Mucosa of rectum (tissue), 2 donors: ENCODE data around the gene PPP2R2C.

ENCODE experiments used
- H3K27ac ChIP-seq, 2 donors: one replicate each; pipeline ENCODE4 v1.7.0; 2013; ENCODE audit warnings: inconsistent platforms in 2 of 2, low read depth in 2 of 2, low read length in 2 of 2
- H3K27me3 ChIP-seq, 2 donors: one replicate each; pipeline ENCODE4 v1.7.0; 2013; ENCODE audit warnings: low read length in 2 of 2; ENCODE audit not compliant: control insufficient read depth in 2 of 2, insufficient read depth in 2 of 2
- H3K36me3 ChIP-seq, 2 donors: one replicate each; pipeline ENCODE4 v1.7.0; 2013; ENCODE audit warnings: low read length in 2 of 2; ENCODE audit not compliant: control insufficient read depth in 2 of 2, insufficient read depth in 2 of 2
- H3K4me1 ChIP-seq, 2 donors: one replicate each; pipeline ENCODE4 v1.7.0; 2013; ENCODE audit warnings: low read length in 2 of 2, mild to moderate bottlenecking in 1 of 2; ENCODE audit not compliant: control insufficient read depth in 2 of 2, insufficient read depth in 2 of 2
- H3K4me3 ChIP-seq, 2 donors: one replicate each; pipeline ENCODE4 v1.7.0; 2013; ENCODE audit warnings: low read length in 2 of 2
- H3K9ac ChIP-seq, 2 donors: one replicate each; pipeline ENCODE4 v1.7.0; 2013; ENCODE audit warnings: low read length in 2 of 2, low read depth in 1 of 2, mild to moderate bottlenecking in 1 of 2
- H3K9me3 ChIP-seq, 2 donors: one replicate each; pipeline ENCODE4 v1.7.0; 2013; ENCODE audit warnings: low read length in 2 of 2; ENCODE audit not compliant: control insufficient read depth in 2 of 2
- donor health status: healthy.
- donor health status: Normal muscosa, but diverticular disease.

The PPP2R2C gene

DNA sequence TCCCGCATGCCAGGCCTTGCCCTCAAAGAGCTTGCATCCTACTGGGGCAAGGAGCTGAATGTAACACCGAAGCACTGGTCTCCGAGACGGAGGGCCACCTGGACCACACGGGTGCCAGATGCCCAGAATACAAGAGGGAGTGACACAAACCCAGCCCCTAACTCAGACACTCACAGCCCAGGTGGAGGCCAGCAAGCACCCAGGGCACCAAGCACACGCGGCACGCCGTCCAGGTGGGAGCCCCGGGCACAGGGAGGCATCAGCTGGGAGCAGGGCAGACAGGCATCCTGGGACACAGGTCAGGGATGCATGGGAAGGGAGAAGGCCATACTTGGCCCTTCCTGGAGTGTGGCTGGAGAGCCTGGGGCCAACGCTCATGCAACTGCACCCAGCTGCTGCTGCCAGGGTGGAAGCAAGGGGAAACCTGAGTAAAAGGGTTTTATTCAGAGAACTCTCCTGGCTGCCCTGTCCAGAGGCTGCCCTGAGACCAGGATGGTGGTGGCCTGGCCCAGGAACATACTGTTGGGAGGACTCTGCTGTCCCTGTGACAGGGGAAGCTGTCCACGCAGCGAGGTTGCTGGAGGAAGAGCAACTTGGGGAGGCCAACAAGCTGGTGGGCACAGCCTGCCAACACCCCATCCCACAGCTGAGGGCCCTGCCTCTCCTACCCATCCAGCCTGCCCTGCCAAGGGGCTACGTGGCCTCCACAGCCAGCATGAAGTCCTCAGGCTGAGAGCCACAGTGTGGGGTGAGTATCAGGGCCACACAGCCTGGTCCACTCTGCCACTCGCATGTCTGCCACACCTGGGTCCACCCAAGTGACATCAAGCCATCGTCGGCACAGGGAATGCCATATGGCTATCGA, 22.2 kb upstream of the PPP2R2C start:
- Histone ChIP-seq H3K27me3 (no peaks in the 10 kb centered on the region), H3K36me3 (no peaks in the 10 kb centered on the region), H3K9me3 (no peaks in the 10 kb centered on the region), H3K4me3 (no peak overlapping the region), H3K27ac (no peak overlapping the region), H3K9ac (no peak overlapping the region), H3K4me1 (peaks cover 0 to 9% of the 10 kb centered on the region in 2 donors)

DNA sequence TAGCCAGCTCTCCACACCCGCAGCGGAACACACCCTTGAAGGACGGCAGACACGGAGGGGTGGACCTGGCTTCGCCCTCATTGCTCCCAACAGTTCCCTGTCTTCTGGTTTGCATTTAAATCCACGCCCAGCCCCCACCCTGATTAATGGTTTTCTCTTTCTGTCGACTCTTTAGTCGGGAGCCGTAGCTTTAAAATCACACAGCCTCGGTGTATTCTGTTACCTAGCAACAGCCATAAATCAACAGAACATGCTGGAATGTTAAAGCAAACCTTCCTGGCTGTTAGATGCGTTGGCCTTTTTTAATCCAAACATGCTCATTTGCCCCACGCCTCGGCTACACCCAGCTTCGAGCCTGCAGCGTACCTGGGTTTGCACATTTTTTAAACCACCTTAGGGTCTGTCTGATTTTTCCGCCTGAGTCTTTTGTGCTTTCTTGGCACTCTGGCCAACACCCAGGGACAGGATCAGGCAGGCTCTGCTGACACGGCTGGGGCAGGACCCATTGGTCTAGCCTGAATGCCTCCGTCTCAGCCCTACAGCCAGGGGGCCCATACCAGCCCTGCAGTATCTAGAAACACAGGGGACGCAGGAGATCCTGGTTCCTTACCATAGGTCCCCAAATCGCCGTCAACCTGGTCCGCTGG, 21.4 kb upstream of the PPP2R2C start:
- H3K4me3 ChIP-seq = no peak overlapping the region

DNA sequence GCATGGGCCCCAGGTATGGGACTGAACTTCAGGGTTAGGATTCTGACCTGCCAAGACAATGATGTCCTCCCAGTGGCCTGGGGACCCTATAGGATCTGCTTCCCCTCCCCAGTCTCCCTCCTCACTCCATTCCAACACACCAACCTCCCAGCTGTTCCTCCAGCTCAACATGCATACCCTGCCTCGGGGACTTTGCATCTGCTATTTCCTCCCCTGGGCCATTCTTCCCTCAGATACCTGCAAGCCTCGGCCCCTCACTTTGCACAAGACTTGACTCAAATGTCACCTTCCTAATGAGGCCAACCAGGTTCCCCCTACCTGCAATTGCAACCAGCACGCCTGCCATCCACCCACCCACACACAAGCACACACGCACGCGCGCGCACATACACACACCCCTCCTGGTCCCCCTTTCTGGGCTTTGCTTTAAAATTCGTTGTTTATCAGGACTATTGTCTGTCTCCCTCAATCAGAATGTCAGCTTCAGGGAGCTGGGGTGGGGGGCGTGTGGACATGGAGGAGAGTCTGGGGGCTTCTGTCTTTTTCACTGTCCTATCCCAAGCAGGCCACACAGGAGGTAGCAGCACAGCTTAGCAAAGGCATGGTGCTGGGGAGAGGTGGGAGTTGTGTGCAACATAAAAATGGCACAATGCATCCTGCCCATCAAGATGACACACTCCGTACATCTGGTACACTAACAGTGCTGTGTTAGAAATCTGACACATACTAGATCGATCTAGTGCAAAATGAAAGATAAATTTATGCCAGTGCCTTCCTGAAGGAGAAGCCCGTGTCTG, 20.6 kb upstream of the PPP2R2C start:
- Histone ChIP-seq H3K4me1 (peaks cover 0 to 9% of the 10 kb centered on the region in 2 donors), H3K36me3 (no peaks in the 10 kb centered on the region), H3K4me3 (no peak overlapping the region), H3K9ac (no peak overlapping the region), H3K9me3 (no peaks in the 10 kb centered on the region), H3K27ac (no peak overlapping the region), H3K27me3 (no peaks in the 10 kb centered on the region)

More for the DNA sequence above, 21.4 kb upstream of the PPP2R2C start:
- Histone ChIP-seq H3K27ac (no peak overlapping the region), H3K9ac (no peak overlapping the region), H3K36me3 (no peaks in the 10 kb centered on the region), H3K4me1 (peaks cover 0 to 9% of the 10 kb centered on the region in 2 donors), H3K9me3 (no peaks in the 10 kb centered on the region), H3K27me3 (no peaks in the 10 kb centered on the region)

- no peaks in the 10 kb centered on the region for H3K9me3 ChIP-seq
- H3K27me3 ChIP-seq = no peaks in the 10 kb centered on the region
- H3K4me1 ChIP-seq = peaks cover 0 to 9% of the 10 kb centered on the region in 2 donors
- no peak overlapping the region for H3K27ac ChIP-seq
- H3K4me3 ChIP-seq = no peak overlapping the region
- H3K9ac ChIP-seq = no peak overlapping the region
- H3K36me3 ChIP-seq = no peaks in the 10 kb centered on the region
Observed at GRCh38 chr4:6492027-6492590, 19.7 kb upstream of the PPP2R2C start.

DNA sequence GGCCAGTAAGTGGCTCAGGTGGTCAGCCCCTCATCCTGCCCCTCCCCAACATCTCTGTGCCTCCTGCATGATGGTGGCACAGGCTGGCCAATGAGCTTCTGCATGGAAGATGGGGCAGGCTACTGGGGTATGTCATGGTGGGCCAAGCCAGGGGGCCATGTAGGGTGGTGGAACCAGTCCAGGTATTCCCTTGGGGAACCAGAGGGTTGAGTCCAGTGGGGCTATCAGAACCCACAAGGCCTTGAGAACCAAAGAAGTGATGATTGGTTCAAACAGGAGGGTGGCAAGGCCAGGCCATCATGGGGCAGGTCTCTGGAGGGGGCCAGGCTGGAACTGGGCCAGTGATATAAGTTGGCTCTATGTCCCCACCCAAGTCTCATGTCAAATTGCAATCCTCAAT, 18.8 kb upstream of the PPP2R2C start:
- H3K27ac ChIP-seq = no peak overlapping the region
- H3K36me3 ChIP-seq = no peaks in the 10 kb centered on the region
- no peaks in the 10 kb centered on the region for H3K9me3 ChIP-seq
- H3K4me1 ChIP-seq = peaks cover 0 to 9% of the 10 kb centered on the region in 2 donors
- no peak overlapping the region for H3K9ac ChIP-seq
- no peak overlapping the region for H3K4me3 ChIP-seq
- no peaks in the 10 kb centered on the region for H3K27me3 ChIP-seq

GRCh38 chr4:6489927-6490326, 17.5 kb upstream of the PPP2R2C start:
- Histone ChIP-seq H3K9ac (no peak overlapping the region), H3K9me3 (no peaks in the 10 kb centered on the region), H3K27me3 (no peaks in the 10 kb centered on the region), H3K36me3 (no peaks in the 10 kb centered on the region), H3K27ac (no peak overlapping the region), H3K4me1 (peaks cover 0 to 9% of the 10 kb centered on the region in 2 donors), H3K4me3 (no peak overlapping the region)

- Histone ChIP-seq H3K27ac (no peak overlapping the region), H3K36me3 (no peaks in the 10 kb centered on the region), H3K4me3 (no peak overlapping the region), H3K27me3 (no peaks in the 10 kb centered on the region), H3K4me1 (no peaks in the 10 kb centered on the region), H3K9me3 (no peaks in the 10 kb centered on the region), H3K9ac (no peak overlapping the region)
Observed at GRCh38 chr4:6487466-6487865, 15.1 kb upstream of the PPP2R2C start.

- Histone ChIP-seq H3K27ac (no peak overlapping the region), H3K4me1 (no peaks in the 10 kb centered on the region), H3K4me3 (no peak overlapping the region), H3K36me3 (no peaks in the 10 kb centered on the region), H3K9me3 (no peaks in the 10 kb centered on the region), H3K9ac (no peak overlapping the region), H3K27me3 (peaks cover 0 to 2% of the 10 kb centered on the region in 2 donors)
Observed at GRCh38 chr4:6480534-6481088, 8.2 kb upstream of the PPP2R2C start.

GRCh38 chr4:6478546-6479220, 6.3 kb upstream of the PPP2R2C start:
- Histone ChIP-seq H3K27me3 (peaks cover 1 to 2% of the 10 kb centered on the region in 2 donors), H3K36me3 (no peaks in the 10 kb centered on the region), H3K4me3 (no peak overlapping the region), H3K27ac (no peak overlapping the region), H3K4me1 (no peaks in the 10 kb centered on the region), H3K9ac (no peak overlapping the region), H3K9me3 (no peaks in the 10 kb centered on the region)
